NT2/D1 (cell line): Measurements from ENCODE around the gene KRT40.

ENCODE experiments used
- SUZ12 ChIP-seq: IDR thresholded peaks from 2 replicates; pipeline ENCODE4 v1.6.1; 2011; ENCODE audit not compliant: insufficient read length, insufficient read depth; ENCODE audit errors: extremely low read depth
- ZNF274 ChIP-seq: IDR thresholded peaks from 2 replicates; pipeline ENCODE4 v1.6.1; 2011; ENCODE audit warnings: mild to moderate bottlenecking, low read depth, low read length

DNA sequence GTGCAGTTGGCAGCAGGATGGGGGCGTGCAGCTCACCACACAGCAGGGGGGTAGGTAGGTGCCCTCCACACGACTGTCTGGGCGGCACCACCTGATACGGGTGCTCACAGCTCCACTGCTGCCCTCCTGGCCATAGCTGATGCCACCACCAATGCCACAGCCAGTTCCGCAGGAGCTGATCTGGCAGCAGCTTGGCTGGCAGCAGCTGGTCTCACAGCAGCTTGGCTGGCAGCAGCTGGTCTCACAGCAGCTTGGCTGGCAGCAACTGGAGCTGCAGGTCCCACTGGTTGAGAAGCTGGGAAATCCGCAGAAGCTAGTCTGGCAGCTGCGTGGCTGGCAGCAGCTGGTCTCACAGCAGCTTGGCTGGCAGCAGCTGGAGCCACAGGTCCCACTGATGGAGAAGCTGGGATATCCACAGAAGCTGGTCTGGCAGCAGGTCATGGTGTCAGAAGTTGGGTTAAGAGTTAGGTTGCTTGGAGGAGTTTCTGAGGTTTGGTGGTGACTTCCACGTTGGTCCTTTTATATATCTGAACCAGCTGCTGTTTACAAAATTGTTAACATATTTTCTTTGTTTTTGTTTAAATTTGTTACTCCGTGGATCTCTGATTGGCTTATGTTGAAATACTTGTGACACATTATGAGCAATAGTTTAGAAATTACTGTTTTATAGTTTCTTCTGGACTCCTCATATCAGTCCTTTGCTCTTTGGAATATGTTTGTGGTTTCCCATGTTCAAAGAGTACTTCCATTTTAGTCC is 42.8 kb upstream of the KRT40 start, which contains the start of gene KRTAP1-5:
- TF ChIP-seq ZNF274 (no peak), SUZ12 (no peak)
